ENCODE results near the gene REV3L.

DNA sequence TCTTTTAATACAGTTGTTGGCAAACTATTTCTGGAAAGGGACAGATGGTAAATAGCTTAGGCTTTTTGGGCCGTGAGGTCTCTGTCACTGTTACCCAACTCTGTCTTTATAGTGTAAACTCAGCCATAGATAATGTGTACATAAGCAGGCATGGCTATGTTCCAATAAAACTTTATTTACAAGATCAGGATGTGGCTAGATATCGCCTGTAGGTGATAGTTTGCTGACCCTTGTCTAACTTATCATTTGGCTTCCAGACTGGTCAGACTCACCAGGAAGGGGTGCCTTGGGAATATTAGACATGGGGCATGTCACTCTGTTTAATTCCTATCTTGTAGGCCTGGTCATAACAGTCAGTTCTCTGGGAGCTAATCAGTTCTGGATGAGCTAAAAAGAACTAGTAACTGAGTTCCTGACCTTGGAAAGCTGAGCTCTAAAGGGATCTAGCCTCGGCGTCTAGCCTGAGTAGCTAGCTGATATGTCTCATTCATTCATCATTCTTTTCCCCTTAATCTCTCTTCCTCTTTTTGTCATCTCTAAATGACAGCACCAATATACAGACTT lies 232.1 kb downstream of the REV3L start:
- TF ChIP-seq EZH2 (IDR thresholded peaks at IDR 0.05; ENCODE audit: low read length, unreplicated experiment), result no peak
- TF ChIP-seq, protein P1, sequence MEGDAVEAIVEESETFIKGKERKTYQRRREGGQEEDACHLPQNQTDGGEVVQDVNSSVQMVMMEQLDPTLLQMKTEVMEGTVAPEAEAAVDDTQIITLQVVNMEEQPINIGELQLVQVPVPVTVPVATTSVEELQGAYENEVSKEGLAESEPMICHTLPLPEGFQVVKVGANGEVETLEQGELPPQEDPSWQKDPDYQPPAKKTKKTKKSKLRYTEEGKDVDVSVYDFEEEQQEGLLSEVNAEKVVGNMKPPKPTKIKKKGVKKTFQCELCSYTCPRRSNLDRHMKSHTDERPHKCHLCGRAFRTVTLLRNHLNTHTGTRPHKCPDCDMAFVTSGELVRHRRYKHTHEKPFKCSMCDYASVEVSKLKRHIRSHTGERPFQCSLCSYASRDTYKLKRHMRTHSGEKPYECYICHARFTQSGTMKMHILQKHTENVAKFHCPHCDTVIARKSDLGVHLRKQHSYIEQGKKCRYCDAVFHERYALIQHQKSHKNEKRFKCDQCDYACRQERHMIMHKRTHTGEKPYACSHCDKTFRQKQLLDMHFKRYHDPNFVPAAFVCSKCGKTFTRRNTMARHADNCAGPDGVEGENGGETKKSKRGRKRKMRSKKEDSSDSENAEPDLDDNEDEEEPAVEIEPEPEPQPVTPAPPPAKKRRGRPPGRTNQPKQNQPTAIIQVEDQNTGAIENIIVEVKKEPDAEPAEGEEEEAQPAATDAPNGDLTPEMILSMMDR (conservative IDR thresholded peaks at IDR 0.05; ENCODE audit: low read depth, low read length), result no peak

All from PC-3 (cell line).